Panc1 (cell line): ENCODE measurements around the gene RSPH1. TPM values are rescaled to one million over a fixed set of nuclear protein-coding genes. Genes with fewer than 3 reads are reported as not detected.

Experiments
- ATAC-seq: fragments of 200-7000 bp; cut with Tn5 transposase; 2 replicates; pipeline ENCODE4 v1.9.1; 2020; ENCODE audit warnings: mild to moderate bottlenecking, moderate library complexity
- BruUV-seq: library from RNA; stranded (reverse); fragments of 400-500 nt; replicated peaks from 2 replicates; lab custom pipeline; 2021; lab: Mats Ljungman, UMichigan
- CTCF ChIA-PET: fragments of 300-600 bp; sonication (Branson Sonifier 250); formaldehyde crosslinking; loops from one replicate; lab custom pipeline; 2022; ENCODE audit warnings: antibody characterized with exemption; lab: Charles Lee
- POLR2A ChIA-PET: fragments of 300-600 bp; sonication (Branson Sonifier 250); formaldehyde crosslinking; loops from one replicate; lab custom pipeline; 2022; ENCODE audit warnings: antibody characterized with exemption; lab: Charles Lee
- DNase-seq: peaks from one replicate; pipeline ENCODE4 v3.0.0-alpha.2; 2010; ENCODE audit warnings: low read depth, low spot score
- H3K27ac ChIP-seq: 2 replicates; pipeline ENCODE4 v1.5.1; 2011; ENCODE audit warnings: mild to moderate bottlenecking, low read length, inconsistent platforms
- H3K27me3 ChIP-seq: fragments of 200-500 bp; sonication (Bioruptor generic); 2 replicates; pipeline ENCODE4 v1.6.0; 2014; ENCODE audit warnings: low read length, inconsistent platforms; ENCODE audit not compliant: control insufficient read depth, insufficient read depth
- H3K36me3 ChIP-seq: fragments of 200-500 bp; sonication (Bioruptor generic); 2 replicates; pipeline ENCODE4 v1.5.1; 2014; ENCODE audit warnings: inconsistent platforms, mild to moderate bottlenecking, low read length, moderate library complexity; ENCODE audit not compliant: control insufficient read depth, insufficient read depth
- H3K4me1 ChIP-seq: 2 replicates; pipeline ENCODE4 v1.5.1; 2011; ENCODE audit warnings: inconsistent platforms, mild to moderate bottlenecking, low read length, moderate library complexity; ENCODE audit not compliant: control insufficient read depth, insufficient read depth
- H3K4me3 ChIP-seq, 2 experiments: 2 replicates each; pipeline ENCODE4 v1.5.1; 2011 to 2012; ENCODE audit warnings: low read depth in 2 of 2, low read length in 2 of 2, mild to moderate bottlenecking in 2 of 2, inconsistent platforms in 1 of 2, moderate library complexity in 1 of 2
- H3K9me3 ChIP-seq: fragments of 200-500 bp; sonication (Bioruptor generic); 2 replicates; pipeline ENCODE4 v1.5.1; 2014; ENCODE audit warnings: low read depth, mild to moderate bottlenecking, inconsistent platforms, low read length, moderate library complexity; ENCODE audit not compliant: control insufficient read depth, insufficient read depth
- POLR2AphosphoS5 ChIP-seq: IDR thresholded peaks from 2 replicates; pipeline ENCODE4 v1.6.1; 2012; ENCODE audit warnings: mild to moderate bottlenecking, low read depth, low read length, moderate library complexity
- SIN3A ChIP-seq: IDR thresholded peaks from 2 replicates; pipeline ENCODE4 v1.6.1; 2012; ENCODE audit warnings: low read depth, mild to moderate bottlenecking, low read length, moderate library complexity, borderline replicate concordance; ENCODE audit not compliant: insufficient read depth
- TCF7L2 ChIP-seq: IDR thresholded peaks from 2 replicates; pipeline ENCODE4 v1.6.1; 2011; ENCODE audit warnings: mild to moderate bottlenecking, low read depth, low read length, inconsistent platforms
- in situ Hi-C: cut with HindIII; loops from 2 replicates; pipeline ENCODE4 v1.10.0; 2016; ENCODE audit warnings: low sequenced_read_pairs, low pct_unique_long_range_greater_than_20kb
- intact Hi-C: fragments of 100-400 bp; cut with micrococcal nuclease; formaldehyde crosslinking; loops from one replicate; pipeline ENCODE4 v1.10.0; 2022; ENCODE audit not compliant: unreplicated experiment
- total RNA-seq: library from RNA; stranded (reverse); gene quantifications from one replicate; pipeline ENCODE4 v1.2.1, GENCODE V29; 2021; ENCODE audit not compliant: unreplicated experiment
- TF ChIP-seq, protein P1 (sequence below): fragments of 450-650 bp; IDR thresholded peaks from 2 replicates; pipeline ENCODE4 v1.5.1; 2017; ENCODE audit warnings: mild to moderate bottlenecking
- TF ChIP-seq, protein P2 (sequence below), 2 experiments: IDR thresholded peaks; 2 replicates each; pipeline ENCODE4 v1.6.1; 2011 to 2012; ENCODE audit warnings: low read depth in 2 of 2, control low read depth in 1 of 2, low read length in 1 of 2, mild to moderate bottlenecking in 1 of 2, moderate library complexity in 1 of 2; ENCODE audit not compliant: insufficient read depth in 1 of 2

The RSPH1 gene
- total RNA-seq, 1 experiment from 2014 or later: 0.46 TPM

DNA sequence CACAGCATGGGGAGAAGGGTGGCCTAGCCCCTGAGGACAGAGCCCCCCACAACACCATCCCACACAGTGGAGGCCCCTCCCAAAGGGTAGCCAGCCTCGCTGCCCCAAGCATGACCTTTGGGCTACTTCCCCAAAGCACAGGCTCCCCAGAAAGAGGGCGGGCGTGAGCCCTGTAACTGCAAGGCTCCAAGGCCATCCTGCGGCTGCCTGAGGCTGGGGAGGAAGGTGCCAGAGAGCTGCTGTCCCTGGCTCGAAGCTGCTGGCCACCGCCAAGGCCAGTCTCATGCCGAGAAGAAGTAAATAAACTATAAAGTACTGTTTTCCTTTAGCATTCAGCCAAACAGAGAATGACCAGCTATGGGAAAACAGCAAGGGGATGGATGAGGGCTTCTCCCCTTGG, 64.8 kb downstream of the RSPH1 start:
- intact Hi-C loops: no loop called here
- CTCF ChIA-PET: no interaction called here
- DNase-seq: no peak

GRCh38 chr21:42430521-42430920, 65.5 kb downstream of the RSPH1 start:
- Histone ChIP-seq H3K4me3 (no peak overlapping the region), H3K27me3 (peaks cover 3% of the 10 kb centered on the region; the same call in 1 of the 2 replicates), H3K27ac (no peak overlapping the region), H3K4me1 (no peaks in the 10 kb centered on the region), H3K36me3 (no peaks in the 10 kb centered on the region), H3K9me3 (peaks cover 5% of the 10 kb centered on the region; the same call in 1 of the 2 replicates)
- DNase-seq (no peak), ATAC-seq (no peak)
- ChIA-PET CTCF (no interaction called here), POLR2A (no interaction called here)
- TF ChIP-seq POLR2AphosphoS5: no peak
- TF ChIP-seq SIN3A: no peak
- TF ChIP-seq, protein P1, sequence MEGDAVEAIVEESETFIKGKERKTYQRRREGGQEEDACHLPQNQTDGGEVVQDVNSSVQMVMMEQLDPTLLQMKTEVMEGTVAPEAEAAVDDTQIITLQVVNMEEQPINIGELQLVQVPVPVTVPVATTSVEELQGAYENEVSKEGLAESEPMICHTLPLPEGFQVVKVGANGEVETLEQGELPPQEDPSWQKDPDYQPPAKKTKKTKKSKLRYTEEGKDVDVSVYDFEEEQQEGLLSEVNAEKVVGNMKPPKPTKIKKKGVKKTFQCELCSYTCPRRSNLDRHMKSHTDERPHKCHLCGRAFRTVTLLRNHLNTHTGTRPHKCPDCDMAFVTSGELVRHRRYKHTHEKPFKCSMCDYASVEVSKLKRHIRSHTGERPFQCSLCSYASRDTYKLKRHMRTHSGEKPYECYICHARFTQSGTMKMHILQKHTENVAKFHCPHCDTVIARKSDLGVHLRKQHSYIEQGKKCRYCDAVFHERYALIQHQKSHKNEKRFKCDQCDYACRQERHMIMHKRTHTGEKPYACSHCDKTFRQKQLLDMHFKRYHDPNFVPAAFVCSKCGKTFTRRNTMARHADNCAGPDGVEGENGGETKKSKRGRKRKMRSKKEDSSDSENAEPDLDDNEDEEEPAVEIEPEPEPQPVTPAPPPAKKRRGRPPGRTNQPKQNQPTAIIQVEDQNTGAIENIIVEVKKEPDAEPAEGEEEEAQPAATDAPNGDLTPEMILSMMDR: no peak
- no peak for TF ChIP-seq TCF7L2
- TF ChIP-seq, protein P2, sequence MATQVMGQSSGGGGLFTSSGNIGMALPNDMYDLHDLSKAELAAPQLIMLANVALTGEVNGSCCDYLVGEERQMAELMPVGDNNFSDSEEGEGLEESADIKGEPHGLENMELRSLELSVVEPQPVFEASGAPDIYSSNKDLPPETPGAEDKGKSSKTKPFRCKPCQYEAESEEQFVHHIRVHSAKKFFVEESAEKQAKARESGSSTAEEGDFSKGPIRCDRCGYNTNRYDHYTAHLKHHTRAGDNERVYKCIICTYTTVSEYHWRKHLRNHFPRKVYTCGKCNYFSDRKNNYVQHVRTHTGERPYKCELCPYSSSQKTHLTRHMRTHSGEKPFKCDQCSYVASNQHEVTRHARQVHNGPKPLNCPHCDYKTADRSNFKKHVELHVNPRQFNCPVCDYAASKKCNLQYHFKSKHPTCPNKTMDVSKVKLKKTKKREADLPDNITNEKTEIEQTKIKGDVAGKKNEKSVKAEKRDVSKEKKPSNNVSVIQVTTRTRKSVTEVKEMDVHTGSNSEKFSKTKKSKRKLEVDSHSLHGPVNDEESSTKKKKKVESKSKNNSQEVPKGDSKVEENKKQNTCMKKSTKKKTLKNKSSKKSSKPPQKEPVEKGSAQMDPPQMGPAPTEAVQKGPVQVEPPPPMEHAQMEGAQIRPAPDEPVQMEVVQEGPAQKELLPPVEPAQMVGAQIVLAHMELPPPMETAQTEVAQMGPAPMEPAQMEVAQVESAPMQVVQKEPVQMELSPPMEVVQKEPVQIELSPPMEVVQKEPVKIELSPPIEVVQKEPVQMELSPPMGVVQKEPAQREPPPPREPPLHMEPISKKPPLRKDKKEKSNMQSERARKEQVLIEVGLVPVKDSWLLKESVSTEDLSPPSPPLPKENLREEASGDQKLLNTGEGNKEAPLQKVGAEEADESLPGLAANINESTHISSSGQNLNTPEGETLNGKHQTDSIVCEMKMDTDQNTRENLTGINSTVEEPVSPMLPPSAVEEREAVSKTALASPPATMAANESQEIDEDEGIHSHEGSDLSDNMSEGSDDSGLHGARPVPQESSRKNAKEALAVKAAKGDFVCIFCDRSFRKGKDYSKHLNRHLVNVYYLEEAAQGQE (IDR thresholded peaks at IDR 0.05; ENCODE audit: insufficient read depth in 1 of 2, low read depth in 2 of 2, low read length in 1 of 2): no peak
- intact Hi-C loops (no loop called here), in situ Hi-C loops (no loop called here)
- no TSS peak for BruUV-seq

More for the DNA sequence above, 64.8 kb downstream of the RSPH1 start:
- no peak overlapping the region for H3K4me3 ChIP-seq
- H3K4me1 ChIP-seq: no peaks in the 10 kb centered on the region
- ATAC-seq: no peak
- peaks cover 5% of the 10 kb centered on the region; the same call in 1 of the 2 replicates for H3K9me3 ChIP-seq
- no TSS peak for BruUV-seq
- no peak overlapping the region for H3K27ac ChIP-seq
- in situ Hi-C loops: no loop called here
- POLR2A ChIA-PET: no interaction called here
- no peak for TF ChIP-seq SIN3A
- no peaks in the 10 kb centered on the region for H3K36me3 ChIP-seq
- H3K27me3 ChIP-seq: peaks cover 3% of the 10 kb centered on the region; the same call in 1 of the 2 replicates

GRCh38 chr21:42429856-42430255, 66.2 kb downstream of the RSPH1 start:
- ATAC-seq (no peak), DNase-seq (no peak)
- Histone ChIP-seq H3K9me3 (peaks cover 5% of the 10 kb centered on the region; the same call in 1 of the 2 replicates), H3K4me3 (no peak overlapping the region), H3K36me3 (no peaks in the 10 kb centered on the region), H3K27me3 (peaks cover 3% of the 10 kb centered on the region; the same call in 1 of the 2 replicates), H3K27ac (no peak overlapping the region), H3K4me1 (no peaks in the 10 kb centered on the region)
- intact Hi-C loops: no loop called here
- TF ChIP-seq, protein P2 (IDR thresholded peaks at IDR 0.05; ENCODE audit: insufficient read depth in 1 of 2, low read depth in 2 of 2, low read length in 1 of 2): peak; percentile 78 to 85
- TF ChIP-seq, protein P1: no peak
- TF ChIP-seq TCF7L2 (no peak), POLR2AphosphoS5 (no peak)
- in situ Hi-C loops: no loop called here
- ChIA-PET POLR2A (no interaction called here), CTCF (no interaction called here)
- BruUV-seq: no TSS peak
